T-cell (primary cell): ENCODE data around the gene PYGO1. TPM values are rescaled to one million over a fixed set of nuclear protein-coding genes. Genes with fewer than 3 reads are reported as not detected.
A peak's percentile ranks its signal among the peaks of the same experiment; 100 is the strongest.
"Not testable (repeated sequence)": the region's sequence is repeated elsewhere in the genome, so short reads cannot be mapped to it uniquely, and the experiment has no call there.

ENCODE experiments used
- ATAC-seq, 4 experiments: fragments of 200-7000 bp in 3 of 4; fragments of 150-1000 bp in 1 of 4; cut with Tn5 transposase; replicated peaks in 1 of 4; 1 replicate in 3 of 4; 2 replicates in 1 of 4; pipeline ENCODE4 v1.10.0; 2021; ENCODE audit warnings: moderate library complexity in 3 of 4, mild to moderate bottlenecking in 2 of 4, moderate number of reproducible peaks in 1 of 4
- CTCF ChIA-PET, 2 donors: fragments of 300-600 bp; sonication (Branson Sonifier 250); formaldehyde crosslinking; loops; one replicate each; lab custom pipeline; 2022; ENCODE audit warnings: antibody characterized with exemption in 2 of 2; lab: Charles Lee
- POLR2A ChIA-PET, 2 donors: fragments of 300-600 bp; sonication (Branson Sonifier 250); formaldehyde crosslinking; loops; one replicate each; lab custom pipeline; 2022; ENCODE audit warnings: antibody characterized with exemption in 2 of 2; lab: Charles Lee
- DNase-seq, 35 experiments: peaks; one replicate each; pipeline versions ENCODE4 v3.0.0 to v3.0.0-alpha.2; 2013 to 2023
- H3K27ac ChIP-seq: one replicate; pipeline ENCODE4 v1.5.1; 2013; ENCODE audit warnings: low read length
- H3K27me3 ChIP-seq, 2 experiments: replicated peaks in 1 of 2; 1 replicate in 1 of 2; 2 replicates in 1 of 2; pipeline versions ENCODE4 v1.6.1 to v1.7.0; 2013; ENCODE audit warnings: low read length in 1 of 2, mixed read lengths in 1 of 2; ENCODE audit not compliant: control insufficient read depth in 2 of 2, insufficient read depth in 2 of 2; ENCODE audit errors: extremely low read depth in 1 of 2
- H3K36me3 ChIP-seq, 2 donors: 1 replicate in 1 of 2; 2 replicates in 1 of 2; pipeline versions ENCODE4 v1.6.1 to v1.7.0; 2013; ENCODE audit warnings: low read length in 1 of 2; ENCODE audit not compliant: control insufficient read depth in 2 of 2, insufficient read depth in 1 of 2; ENCODE audit errors: extremely low read depth in 1 of 2
- H3K4me1 ChIP-seq, 2 experiments: 1 replicate in 1 of 2; 2 replicates in 1 of 2; pipeline versions ENCODE4 v1.6.1 to v1.7.0; 2013; ENCODE audit warnings: low read length in 2 of 2, mixed read lengths in 1 of 2; ENCODE audit not compliant: insufficient read depth in 2 of 2, control insufficient read depth in 1 of 2; ENCODE audit errors: extremely low read depth in 1 of 2
- H3K4me3 ChIP-seq, 2 donors: 1 replicate in 1 of 2; 2 replicates in 1 of 2; pipeline versions ENCODE4 v1.5.1 to v1.7.0; 2013; ENCODE audit warnings: mild to moderate bottlenecking in 2 of 2, low read length in 1 of 2, moderate library complexity in 1 of 2; ENCODE audit not compliant: control insufficient read depth in 1 of 2; ENCODE audit errors: extremely low read depth in 1 of 2
- H3K9me3 ChIP-seq: 2 replicates; pipeline ENCODE4 v1.7.0; 2013
- H3K27ac Mint-ChIP-seq, 2 donors: one replicate each; pipeline ENCODE4 v1.8.0; 2020 to 2021; ENCODE audit warnings: mild to moderate bottlenecking in 2 of 2, mixed read lengths in 2 of 2
- H3K27me3 Mint-ChIP-seq, 2 donors: one replicate each; pipeline ENCODE4 v1.8.0; 2021 to 2022; ENCODE audit warnings: mixed read lengths in 2 of 2
- H3K36me3 Mint-ChIP-seq: one replicate; pipeline ENCODE4 v1.8.0; 2021; ENCODE audit warnings: mixed read lengths
- H3K4me1 Mint-ChIP-seq, 3 donors: one replicate each; pipeline ENCODE4 v1.8.0; 2020 to 2022; ENCODE audit warnings: mixed read lengths in 3 of 3, mild to moderate bottlenecking in 1 of 3
- H3K4me3 Mint-ChIP-seq, 3 donors: one replicate each; pipeline ENCODE4 v1.8.0; 2020 to 2022; ENCODE audit warnings: mild to moderate bottlenecking in 3 of 3, mixed read lengths in 3 of 3, moderate library complexity in 3 of 3
- H3K9me3 Mint-ChIP-seq, 3 donors: one replicate each; pipeline ENCODE4 v1.8.0; 2020 to 2022; ENCODE audit warnings: mixed read lengths in 3 of 3
- WGBS: methylation state at CpG from one replicate; pipeline ENCODE4 v1.1.5; 2013; ENCODE audit warnings: missing lambda C conversion rate; ENCODE audit not compliant: insufficient coverage; 5-methylcytosine and 5-hydroxymethylcytosine counted together
- total RNA-seq, 35 experiments: library from RNA in 6 of 35; stranded (reverse) in 6 of 35; fragments of 120-200 nt in 1 of 35; gene quantifications; one replicate each; pipeline versions ENCODE4 v1.2.1 to v1.2.4 and lab custom pipeline; 2013 to 2026

The PYGO1 gene
- total RNA-seq, 5 donors from 2014 or later (not counting 1 experiment from before 2014, with no cell fraction given) = 0.06 to 0.18 (median 0.10) TPM; not detected in 2

- H3K36me3 ChIP-seq, H3K27ac ChIP-seq, H3K4me3 ChIP-seq, H3K36me3 Mint-ChIP-seq, CTCF ChIA-PET, H3K4me1 ChIP-seq, H3K27ac Mint-ChIP-seq, H3K9me3 ChIP-seq, ATAC-seq, H3K27me3 Mint-ChIP-seq, H3K4me3 Mint-ChIP-seq, H3K4me1 Mint-ChIP-seq, POLR2A ChIA-PET, H3K27me3 ChIP-seq, H3K9me3 Mint-ChIP-seq: not testable (repeated sequence)
- 92% methylated on average over 14 of the region's 29 CpGs for WGBS
- DNase-seq = peak in 1 of 35 experiments; percentile 22
Measured at GRCh38 chr15:55513621-55514413, 74.3 kb downstream of the PYGO1 start.

- peaks cover 3 to 7% of the 10 kb centered on the region in 2 donors for H3K27me3 Mint-ChIP-seq
Measured at GRCh38 chr15:55513152-55513551, 75.0 kb downstream of the PYGO1 start.

GRCh38 chr15:55507567-55507966 is 80.6 kb downstream of the PYGO1 start:
- DNase-seq = no peak
- Mint-ChIP-seq H3K27me3 (peaks cover 19 to 25% of the 10 kb centered on the region in 2 donors), H3K36me3 (no peaks in the 10 kb centered on the region), H3K4me1 (no peaks in the 10 kb centered on the region), H3K4me3 (no peak overlapping the region), H3K27ac (no peak overlapping the region), H3K9me3 (no peaks in the 10 kb centered on the region)
- WGBS = no CpG with 5 or more reads among the region's 4 CpGs
- no peaks in the 10 kb centered on the region for H3K9me3 ChIP-seq
- ChIA-PET POLR2A (no interaction called here), CTCF (no interaction called here)
- no peak for ATAC-seq
- no peaks in the 10 kb centered on the region for H3K27me3 ChIP-seq
- H3K4me1 ChIP-seq = no peaks in the 10 kb centered on the region
- no peak overlapping the region for H3K4me3 ChIP-seq
- H3K27ac ChIP-seq = no peak overlapping the region
- H3K36me3 ChIP-seq = no peaks in the 10 kb centered on the region

More at GRCh38 chr15:55513152-55513551, 75.0 kb downstream of the PYGO1 start:
- ATAC-seq (no peak), DNase-seq (no peak)
- CTCF ChIA-PET = no interaction called here
- no peaks in the 10 kb centered on the region for H3K27me3 ChIP-seq
- no peaks in the 10 kb centered on the region for H3K4me1 ChIP-seq
- Mint-ChIP-seq H3K9me3 (no peaks in the 10 kb centered on the region), H3K4me3 (no peak overlapping the region), H3K4me1 (no peaks in the 10 kb centered on the region), H3K27ac (no peak overlapping the region), H3K36me3 (no peaks in the 10 kb centered on the region)
- WGBS = 73% methylated on average over 4 of the region's 11 CpGs
- H3K36me3 ChIP-seq = no peaks in the 10 kb centered on the region
- POLR2A ChIA-PET = no interaction called here
- H3K9me3 ChIP-seq = no peaks in the 10 kb centered on the region
- H3K4me3 ChIP-seq = no peak overlapping the region
- H3K27ac ChIP-seq = no peak overlapping the region

- peaks cover 25 to 28% of the 10 kb centered on the region in 2 donors for H3K27me3 Mint-ChIP-seq
- H3K9me3 ChIP-seq, H3K9me3 Mint-ChIP-seq, H3K4me1 Mint-ChIP-seq, H3K36me3 ChIP-seq, H3K4me3 Mint-ChIP-seq, CTCF ChIA-PET, H3K36me3 Mint-ChIP-seq, DNase-seq, H3K4me1 ChIP-seq, H3K27ac Mint-ChIP-seq, H3K4me3 ChIP-seq, ATAC-seq, H3K27ac ChIP-seq, H3K27me3 ChIP-seq: not testable (repeated sequence)
- POLR2A ChIA-PET = interaction anchor here in 1 of 2 donors (0.5 kb wide), 1 partner anchor 89 kb away, joined by 4 read pairs; no protein-coding TSS in a partner anchor
- WGBS = no CpG with 5 or more reads among the region's 5 CpGs
Measured at GRCh38 chr15:55505407-55505806, 82.7 kb downstream of the PYGO1 start.

- H3K4me1 Mint-ChIP-seq = peaks cover 11 to 22% (median 20%) of the 10 kb centered on the region in 3 donors
- no peaks in the 10 kb centered on the region for H3K9me3 ChIP-seq
- ChIA-PET CTCF (no interaction called here), POLR2A (no interaction called here)
- H3K27me3 ChIP-seq = no peaks in the 10 kb centered on the region
- H3K27me3 Mint-ChIP-seq = peaks cover 19 to 21% of the 10 kb centered on the region in 2 donors
- no peak for ATAC-seq
- DNase-seq = no peak
- WGBS = 97% methylated on average over 5 of the region's 7 CpGs
- H3K4me3 ChIP-seq = peak overlapping the region in 1 of 2 donors; percentile 72
- peaks cover 3 to 10% of the 10 kb centered on the region in 2 experiments for H3K4me1 ChIP-seq
- H3K36me3 Mint-ChIP-seq = no peaks in the 10 kb centered on the region
- no peaks in the 10 kb centered on the region for H3K36me3 ChIP-seq
- no peak overlapping the region for H3K27ac Mint-ChIP-seq
- H3K9me3 Mint-ChIP-seq = no peaks in the 10 kb centered on the region
- H3K27ac ChIP-seq = no peak overlapping the region
- peak overlapping the region; percentile 85 to 87 (median 86) for H3K4me3 Mint-ChIP-seq
Measured at GRCh38 chr15:55499151-55499550, 89.0 kb downstream of the PYGO1 start.

- H3K9me3 Mint-ChIP-seq, POLR2A ChIA-PET, H3K4me1 ChIP-seq, H3K36me3 Mint-ChIP-seq, H3K36me3 ChIP-seq, H3K9me3 ChIP-seq, H3K27me3 ChIP-seq: not testable (repeated sequence)
- WGBS = 12% methylated on average over 47 of the region's 55 CpGs
- Mint-ChIP-seq H3K4me1 (peaks cover 11 to 22% (median 20%) of the 10 kb centered on the region in 3 donors), H3K4me3 (peak overlapping the region; percentile 85 to 87 (median 86)), H3K27ac (peak overlapping the region; percentile 80 to 84), H3K27me3 (peaks cover 12 to 13% of the 10 kb centered on the region in 2 donors)
- CTCF ChIA-PET = interaction anchor here in 1 of 2 donors (0.6 kb wide), 1 partner anchor 29 kb away, joined by 3 read pairs; no protein-coding TSS in a partner anchor
- ATAC-seq (peak; percentile 83 to 95 (median 89)), DNase-seq (peak; percentile 45 to 83 (median 66))
- Histone ChIP-seq H3K27ac (peak overlapping the region; percentile 34), H3K4me3 (peak overlapping the region; percentile 68 to 72)
Measured at GRCh38 chr15:55498109-55498938, 89.8 kb downstream of the PYGO1 start.
